Spleen (tissue), 7 donors: ENCODE data around the gene SMPDL3B.

Experiments
- POLR2A ChIP-seq, 3 donors: fragments of 450-650 bp; IDR thresholded peaks; one replicate each; pipeline ENCODE4 v1.5.1; 2017; ENCODE audit warnings: antibody characterized with exemption in 3 of 3, mild to moderate bottlenecking in 1 of 3
- TF ChIP-seq, protein P1 (sequence below), 11 experiments: fragments of 200-600 bp in 7 of 11; fragments of 450-650 bp in 4 of 11; sonication (generic) in 4 of 11; IDR thresholded peaks in 8 of 11; conservative IDR thresholded peaks in 3 of 11; 1 replicate in 7 of 11; 2 replicates in 4 of 11; pipeline versions ENCODE4 v1.4.0 to v1.8.0; 2016 to 2021; ENCODE audit warnings: antibody characterized with exemption in 11 of 11, inconsistent platforms in 4 of 11, mild to moderate bottlenecking in 1 of 11
- donor health status: DM: no; HTN: no; CAD: no; lungs with moderate emphysema.
- donor health status: DM: no; HTN: no; CAD: no.
- donor health status: DM: no; HTN: no; CAD: no.

- TF ChIP-seq, protein P1, sequence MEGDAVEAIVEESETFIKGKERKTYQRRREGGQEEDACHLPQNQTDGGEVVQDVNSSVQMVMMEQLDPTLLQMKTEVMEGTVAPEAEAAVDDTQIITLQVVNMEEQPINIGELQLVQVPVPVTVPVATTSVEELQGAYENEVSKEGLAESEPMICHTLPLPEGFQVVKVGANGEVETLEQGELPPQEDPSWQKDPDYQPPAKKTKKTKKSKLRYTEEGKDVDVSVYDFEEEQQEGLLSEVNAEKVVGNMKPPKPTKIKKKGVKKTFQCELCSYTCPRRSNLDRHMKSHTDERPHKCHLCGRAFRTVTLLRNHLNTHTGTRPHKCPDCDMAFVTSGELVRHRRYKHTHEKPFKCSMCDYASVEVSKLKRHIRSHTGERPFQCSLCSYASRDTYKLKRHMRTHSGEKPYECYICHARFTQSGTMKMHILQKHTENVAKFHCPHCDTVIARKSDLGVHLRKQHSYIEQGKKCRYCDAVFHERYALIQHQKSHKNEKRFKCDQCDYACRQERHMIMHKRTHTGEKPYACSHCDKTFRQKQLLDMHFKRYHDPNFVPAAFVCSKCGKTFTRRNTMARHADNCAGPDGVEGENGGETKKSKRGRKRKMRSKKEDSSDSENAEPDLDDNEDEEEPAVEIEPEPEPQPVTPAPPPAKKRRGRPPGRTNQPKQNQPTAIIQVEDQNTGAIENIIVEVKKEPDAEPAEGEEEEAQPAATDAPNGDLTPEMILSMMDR (IDR thresholded peaks at IDR 0.05 in 8 of 11, conservative IDR thresholded peaks at IDR 0.05 in 3 of 11) = no peak
- no peak for TF ChIP-seq POLR2A (IDR thresholded peaks at IDR 0.05)
Measured at GRCh38 chr1:27945020-27945419, 10.2 kb downstream of the SMPDL3B start.
